ENCODE results near the gene ARFGEF2. TPM values are rescaled to one million over a fixed set of nuclear protein-coding genes. Genes with fewer than 3 reads are reported as not detected.
A peak's percentile ranks its signal among the peaks of the same experiment; 100 is the strongest.

Gene ARFGEF2
- total RNA-seq (2021): 39.9 and 47.0 TPM in 2 replicates
- percentile 90 among the genes with signal in this experiment for Bru-seq, nascent RNA
- BruChase-seq, experiment 1, labeled RNA remaining after a 2-hour chase: percentile 90 among the genes with signal in this experiment
- percentile 90 among the genes with signal in this experiment for BruChase-seq, experiment 2, labeled RNA remaining after a 6-hour chase
- long read RNA-seq, full-length matches to known transcripts: 4 of 23 reads
- long read RNA-seq, partial matches to known transcripts: 7 of 23 reads
- long read RNA-seq, other reads (novel, unspliced or antisense): 12 of 23 reads

DNA sequence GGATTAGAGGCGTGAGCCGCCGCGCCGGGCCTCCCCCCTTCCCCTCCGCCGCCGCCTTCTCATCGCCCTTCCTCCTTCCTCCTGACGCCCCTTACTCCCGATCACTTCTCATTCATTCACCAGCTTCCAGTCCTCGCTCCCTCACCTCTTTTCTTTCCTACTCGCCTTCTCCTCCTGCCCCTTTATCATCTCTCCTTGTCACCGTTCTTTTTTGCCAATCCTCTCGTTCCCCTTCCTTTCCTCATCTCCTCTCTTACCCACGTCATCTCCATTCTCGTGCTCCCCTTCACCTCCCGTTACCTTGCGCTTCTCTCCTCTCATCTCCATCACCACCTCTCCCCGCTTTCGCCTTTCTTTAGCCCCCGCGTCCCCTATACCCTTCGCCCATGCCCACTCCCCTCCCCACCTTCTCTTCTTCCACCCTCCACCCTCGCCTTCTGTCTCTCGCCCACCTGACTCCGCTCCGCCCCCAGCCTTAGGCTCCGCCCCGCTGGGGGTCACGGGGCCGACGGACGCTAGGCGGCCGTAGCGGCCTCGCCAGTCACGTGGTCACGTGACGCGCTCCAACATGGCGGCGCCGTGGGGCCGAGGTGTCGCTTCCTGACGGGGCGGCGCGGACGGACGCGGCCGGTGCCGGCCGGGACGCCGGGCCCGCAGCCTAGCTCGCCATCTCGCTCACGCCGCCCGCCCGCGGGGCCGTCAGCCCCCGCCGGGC, at the start of gene ARFGEF2:
Gene ARFGEF2, plus strand, starts transcription at position 544 of the 715 bp plus-strand sequence. CDS start 179 bp downstream, outside the sequence.
- BruUV-seq (replicated peaks): no TSS peak
- peak; percentile 82 to 97 for DNase-seq
- peaks cover 17% of the 10 kb centered on the region; the same call in 1 of the 2 replicates for H3F3A ChIP-seq (ENCODE audit: insufficient read depth, low read depth)
- no peak for TF ChIP-seq EZH2 (IDR thresholded peaks at IDR 0.05; ENCODE audit: low read depth)
- TF ChIP-seq, protein P1, sequence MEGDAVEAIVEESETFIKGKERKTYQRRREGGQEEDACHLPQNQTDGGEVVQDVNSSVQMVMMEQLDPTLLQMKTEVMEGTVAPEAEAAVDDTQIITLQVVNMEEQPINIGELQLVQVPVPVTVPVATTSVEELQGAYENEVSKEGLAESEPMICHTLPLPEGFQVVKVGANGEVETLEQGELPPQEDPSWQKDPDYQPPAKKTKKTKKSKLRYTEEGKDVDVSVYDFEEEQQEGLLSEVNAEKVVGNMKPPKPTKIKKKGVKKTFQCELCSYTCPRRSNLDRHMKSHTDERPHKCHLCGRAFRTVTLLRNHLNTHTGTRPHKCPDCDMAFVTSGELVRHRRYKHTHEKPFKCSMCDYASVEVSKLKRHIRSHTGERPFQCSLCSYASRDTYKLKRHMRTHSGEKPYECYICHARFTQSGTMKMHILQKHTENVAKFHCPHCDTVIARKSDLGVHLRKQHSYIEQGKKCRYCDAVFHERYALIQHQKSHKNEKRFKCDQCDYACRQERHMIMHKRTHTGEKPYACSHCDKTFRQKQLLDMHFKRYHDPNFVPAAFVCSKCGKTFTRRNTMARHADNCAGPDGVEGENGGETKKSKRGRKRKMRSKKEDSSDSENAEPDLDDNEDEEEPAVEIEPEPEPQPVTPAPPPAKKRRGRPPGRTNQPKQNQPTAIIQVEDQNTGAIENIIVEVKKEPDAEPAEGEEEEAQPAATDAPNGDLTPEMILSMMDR (conservative IDR thresholded peaks at IDR 0.05): peak; percentile 7; the same call in 1 of the 2 replicates
- intact Hi-C loops (cut with micrococcal nuclease; ENCODE audit: unreplicated experiment): loop anchor here (5.0 kb wide), 1 partner anchor 264 kb away; no protein-coding TSS in a partner anchor
- H3K9me3 ChIP-seq (ENCODE audit: insufficient read depth, low read depth): no peaks in the 10 kb centered on the region
- no peaks in the 10 kb centered on the region for H3K9me2 ChIP-seq (ENCODE audit: insufficient read depth)
- H3K27me3 ChIP-seq (ENCODE audit: insufficient read depth, low read depth): no peaks in the 10 kb centered on the region
- peak within 1 kb of the TSS; percentile 90 for H3K27ac ChIP-seq
- ChIA-PET CTCF (interaction anchor here (0.7 to 1.1 kb wide), 2 partner anchors 125 to 170 kb away, joined by 3 read pairs; no protein-coding TSS in a partner anchor), POLR2A (ENCODE audit: unreplicated experiment) (no interaction called here)
- H3K4me1 ChIP-seq (replicated peaks; ENCODE audit: insufficient read depth): peaks cover 36% of the 10 kb centered on the region
- H4K20me1 ChIP-seq (ENCODE audit: insufficient read depth): peaks cover 21% of the 10 kb centered on the region; the same call in 1 of the 2 replicates
- H2AFZ ChIP-seq: peak within 1 kb of the TSS; percentile 95
- peak within 1 kb of the TSS; percentile 97 for H3K4me2 ChIP-seq
- no peaks in the 10 kb centered on the region for H3K36me3 ChIP-seq (ENCODE audit: low read depth)
- H3K4me3 ChIP-seq: peak within 1 kb of the TSS; percentile 65
- H3K79me2 ChIP-seq (ENCODE audit: low read depth): peaks cover 48% of the 10 kb centered on the region

DNA sequence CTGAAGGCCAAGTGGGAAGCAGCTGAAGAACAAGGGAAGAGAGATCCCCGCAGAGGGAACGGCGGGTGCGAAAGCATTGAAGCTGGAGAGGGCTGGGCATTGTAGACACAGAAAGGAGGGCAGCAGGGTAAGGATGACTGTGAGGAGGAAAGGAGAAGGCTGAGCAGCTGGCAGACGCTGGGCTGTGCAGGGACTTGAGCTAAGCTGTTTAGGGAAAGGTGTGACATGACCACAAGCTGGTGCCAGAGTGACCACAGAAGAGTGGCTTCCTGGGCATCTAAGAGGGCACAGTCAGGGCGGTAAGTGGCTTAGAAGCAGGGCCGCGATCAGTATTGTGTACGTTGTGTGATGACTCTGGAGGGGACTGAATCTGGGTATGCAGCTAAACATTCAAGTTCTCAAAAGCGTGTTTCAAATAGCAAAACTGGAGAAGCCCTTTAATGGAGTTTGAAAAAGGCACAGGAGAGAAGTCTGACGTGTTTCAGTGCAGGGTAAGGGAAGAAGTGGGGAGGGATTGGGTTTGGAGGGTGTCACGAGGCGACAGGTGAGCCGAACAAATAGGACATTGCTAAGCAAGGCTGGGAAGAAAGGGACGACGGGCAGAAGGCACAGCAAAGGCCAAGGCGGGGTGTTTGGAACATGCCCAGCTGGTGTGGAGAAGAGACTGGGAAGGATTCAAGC, 46.1 kb upstream of the ARFGEF2 start:
- peaks cover 7% of the 10 kb centered on the region; the same call in 1 of the 2 replicates for H3F3A ChIP-seq (ENCODE audit: insufficient read depth, low read depth)
- H3K27ac ChIP-seq: no peak overlapping the region
- BruUV-seq (replicated peaks): no TSS peak
- peaks cover 32% of the 10 kb centered on the region for H3K4me1 ChIP-seq (replicated peaks; ENCODE audit: insufficient read depth)
- no peaks in the 10 kb centered on the region for H3K9me3 ChIP-seq (ENCODE audit: insufficient read depth, low read depth)
- CTCF ChIA-PET: interaction anchor here (0.5 kb wide), 1 partner anchor 54 kb away, joined by 3 read pairs; no protein-coding TSS in a partner anchor
- no peaks in the 10 kb centered on the region for H3K36me3 ChIP-seq (ENCODE audit: low read depth)
- H3K4me2 ChIP-seq: peak overlapping the region; percentile 43; the same call in 1 of the 2 replicates
- no peaks in the 10 kb centered on the region for H3K9me2 ChIP-seq (ENCODE audit: insufficient read depth)
- intact Hi-C loops (cut with micrococcal nuclease; ENCODE audit: unreplicated experiment): no loop called here
- TF ChIP-seq, protein P1 (conservative IDR thresholded peaks at IDR 0.05): no peak
- no peak for TF ChIP-seq EZH2 (IDR thresholded peaks at IDR 0.05; ENCODE audit: low read depth)
- POLR2A ChIA-PET (ENCODE audit: unreplicated experiment): no interaction called here
- H2AFZ ChIP-seq: no peak overlapping the region
- no peaks in the 10 kb centered on the region for H4K20me1 ChIP-seq (ENCODE audit: insufficient read depth)
- H3K4me3 ChIP-seq: no peak overlapping the region
- DNase-seq: no peak
- H3K27me3 ChIP-seq (ENCODE audit: insufficient read depth, low read depth): no peaks in the 10 kb centered on the region
- no peaks in the 10 kb centered on the region for H3K79me2 ChIP-seq (ENCODE audit: low read depth)

DNA sequence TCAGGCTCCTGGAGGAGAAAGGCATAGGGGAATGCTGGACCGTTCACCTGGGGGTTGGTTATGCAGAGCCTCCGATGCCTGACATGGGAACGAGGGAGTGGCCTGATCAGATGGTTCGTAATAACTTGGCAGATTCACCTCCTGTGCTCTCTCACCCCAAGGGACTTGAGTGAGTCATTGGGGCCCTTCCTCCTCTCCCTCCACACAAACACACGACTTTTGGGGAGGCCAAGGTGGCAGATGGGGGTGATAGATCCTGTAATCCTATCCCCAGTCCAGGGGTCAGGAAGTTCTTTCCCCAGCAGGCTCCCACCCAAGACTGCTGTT, 45.6 kb upstream of the ARFGEF2 start:
- H3K79me2 ChIP-seq (ENCODE audit: low read depth): no peaks in the 10 kb centered on the region
- no peak overlapping the region for H3K27ac ChIP-seq
- H3K9me3 ChIP-seq (ENCODE audit: insufficient read depth, low read depth): no peaks in the 10 kb centered on the region
- ChIA-PET POLR2A (ENCODE audit: unreplicated experiment) (interaction anchor here (0.7 kb wide), 1 partner anchor 1018 kb away, joined by 6 read pairs; no protein-coding TSS in a partner anchor), CTCF (interaction anchor here (0.5 kb wide), 1 partner anchor 54 kb away, joined by 3 read pairs; no protein-coding TSS in a partner anchor)
- intact Hi-C loops (cut with micrococcal nuclease; ENCODE audit: unreplicated experiment): loop anchor here (1.0 kb wide), 1 partner anchor 45 kb away; no protein-coding TSS in a partner anchor
- H3K27me3 ChIP-seq (ENCODE audit: insufficient read depth, low read depth): no peaks in the 10 kb centered on the region
- no peaks in the 10 kb centered on the region for H4K20me1 ChIP-seq (ENCODE audit: insufficient read depth)
- no peaks in the 10 kb centered on the region for H3K36me3 ChIP-seq (ENCODE audit: low read depth)
- H3K4me3 ChIP-seq: no peak overlapping the region
- H3F3A ChIP-seq (ENCODE audit: insufficient read depth, low read depth): peaks cover 9% of the 10 kb centered on the region; the same call in 1 of the 2 replicates
- DNase-seq: no peak
- BruUV-seq (replicated peaks): no TSS peak
- peak overlapping the region; percentile 43; the same call in 1 of the 2 replicates for H3K4me2 ChIP-seq
- TF ChIP-seq EZH2 (IDR thresholded peaks at IDR 0.05; ENCODE audit: low read depth): no peak
- H3K4me1 ChIP-seq (replicated peaks; ENCODE audit: insufficient read depth): peaks cover 35% of the 10 kb centered on the region
- no peaks in the 10 kb centered on the region for H3K9me2 ChIP-seq (ENCODE audit: insufficient read depth)
- no peak overlapping the region for H2AFZ ChIP-seq
